Trophoblast cell (in vitro differentiated cells and primary cell): ENCODE data around the gene GSS.

Source experiments
- DNase-seq, 2 donors: peaks; one replicate each; pipeline ENCODE4 v3.0.0-alpha.2; 2016
- H2AFZ ChIP-seq: 2 replicates; pipeline ENCODE4 v1.6.1; 2013; ENCODE audit warnings: low read length, moderate library complexity, mild to moderate bottlenecking; ENCODE audit not compliant: insufficient read depth, poor library complexity
- H2AK5ac ChIP-seq: 2 replicates; pipeline ENCODE4 v1.6.1; 2013; ENCODE audit warnings: mild to moderate bottlenecking, low read length
- H2BK120ac ChIP-seq: 2 replicates; pipeline ENCODE4 v1.6.1; 2013; ENCODE audit warnings: low read length, mild to moderate bottlenecking, moderate library complexity; ENCODE audit not compliant: insufficient read depth, poor library complexity
- H2BK12ac ChIP-seq: 2 replicates; pipeline ENCODE4 v1.6.1; 2013; ENCODE audit warnings: mild to moderate bottlenecking, low read length, moderate library complexity
- H2BK5ac ChIP-seq: 2 replicates; pipeline ENCODE4 v1.6.1; 2013; ENCODE audit warnings: low read length, low read depth, moderate library complexity, mild to moderate bottlenecking; ENCODE audit not compliant: poor library complexity
- H3K14ac ChIP-seq: 2 replicates; pipeline ENCODE4 v1.6.1; 2013; ENCODE audit warnings: mild to moderate bottlenecking, low read length
- H3K18ac ChIP-seq: 2 replicates; pipeline ENCODE4 v1.6.1; 2013; ENCODE audit warnings: mild to moderate bottlenecking, low read length
- H3K23ac ChIP-seq: 2 replicates; pipeline ENCODE4 v1.6.1; 2013; ENCODE audit warnings: low read length
- H3K27ac ChIP-seq: 2 replicates; pipeline ENCODE4 v1.5.1; 2013; ENCODE audit warnings: low read depth, mild to moderate bottlenecking, inconsistent platforms, low read length, moderate library complexity
- H3K27me3 ChIP-seq: 2 replicates; pipeline ENCODE4 v1.6.1; 2013; ENCODE audit warnings: inconsistent platforms, mild to moderate bottlenecking, low read length, moderate library complexity; ENCODE audit not compliant: insufficient read depth
- H3K36me3 ChIP-seq, 2 experiments: 1 replicate in 1 of 2; 2 replicates in 1 of 2; pipeline ENCODE4 v1.6.1; 2013; ENCODE audit warnings: low read length in 2 of 2, mild to moderate bottlenecking in 2 of 2, moderate library complexity in 1 of 2; ENCODE audit not compliant: insufficient read depth in 2 of 2, control insufficient read depth in 1 of 2
- H3K4ac ChIP-seq: 2 replicates; pipeline ENCODE4 v1.6.1; 2013; ENCODE audit warnings: low read depth, mild to moderate bottlenecking, low read length, moderate library complexity
- H3K4me1 ChIP-seq, 2 experiments: 1 replicate in 1 of 2; 2 replicates in 1 of 2; pipeline ENCODE4 v1.6.1; 2013; ENCODE audit warnings: low read length in 2 of 2, mild to moderate bottlenecking in 2 of 2, moderate library complexity in 1 of 2; ENCODE audit not compliant: insufficient read depth in 2 of 2, control insufficient read depth in 1 of 2
- H3K4me2 ChIP-seq: 2 replicates; pipeline ENCODE4 v1.6.1; 2013; ENCODE audit warnings: inconsistent platforms, mild to moderate bottlenecking, low read length, moderate library complexity
- H3K4me3 ChIP-seq: 2 replicates; pipeline ENCODE4 v1.5.1; 2013; ENCODE audit warnings: mild to moderate bottlenecking, low read depth, low read length, inconsistent platforms
- H3K79me1 ChIP-seq: one replicate; pipeline ENCODE4 v1.6.1; 2013; ENCODE audit warnings: low read length
- H3K79me2 ChIP-seq: 2 replicates; pipeline ENCODE4 v1.6.1; 2013; ENCODE audit warnings: low read length, mild to moderate bottlenecking; ENCODE audit not compliant: control insufficient read depth, insufficient read depth, poor library complexity
- H3K9ac ChIP-seq: 2 replicates; pipeline ENCODE4 v1.6.1; 2013; ENCODE audit warnings: mild to moderate bottlenecking, low read length
- H3K9me3 ChIP-seq: 2 replicates; pipeline ENCODE4 v1.6.1; 2013; ENCODE audit warnings: low read depth, mild to moderate bottlenecking, control low read depth, inconsistent platforms, low read length; ENCODE audit not compliant: insufficient read depth
- H4K12ac ChIP-seq: 2 replicates; pipeline ENCODE4 v1.6.1; 2013; ENCODE audit warnings: low read depth, mild to moderate bottlenecking, low read length, moderate library complexity
- H4K8ac ChIP-seq: 2 replicates; pipeline ENCODE4 v1.6.1; 2013; ENCODE audit warnings: low read depth, mild to moderate bottlenecking, low read length, moderate library complexity
- H4K91ac ChIP-seq: one replicate; pipeline ENCODE4 v1.6.1; 2013; ENCODE audit warnings: low read depth, mild to moderate bottlenecking, low read length, moderate library complexity
- WGBS: extraction: QIAGEN DNeasy Blood & Tissue Kit; methylation state at CpG from one replicate; pipeline ENCODE4 v1.1.7; 2013; ENCODE audit warnings: missing lambda C conversion rate; ENCODE audit not compliant: insufficient read length, insufficient coverage; ENCODE audit errors: extremely low coverage; 5-methylcytosine and 5-hydroxymethylcytosine counted together

GSS gene

DNA sequence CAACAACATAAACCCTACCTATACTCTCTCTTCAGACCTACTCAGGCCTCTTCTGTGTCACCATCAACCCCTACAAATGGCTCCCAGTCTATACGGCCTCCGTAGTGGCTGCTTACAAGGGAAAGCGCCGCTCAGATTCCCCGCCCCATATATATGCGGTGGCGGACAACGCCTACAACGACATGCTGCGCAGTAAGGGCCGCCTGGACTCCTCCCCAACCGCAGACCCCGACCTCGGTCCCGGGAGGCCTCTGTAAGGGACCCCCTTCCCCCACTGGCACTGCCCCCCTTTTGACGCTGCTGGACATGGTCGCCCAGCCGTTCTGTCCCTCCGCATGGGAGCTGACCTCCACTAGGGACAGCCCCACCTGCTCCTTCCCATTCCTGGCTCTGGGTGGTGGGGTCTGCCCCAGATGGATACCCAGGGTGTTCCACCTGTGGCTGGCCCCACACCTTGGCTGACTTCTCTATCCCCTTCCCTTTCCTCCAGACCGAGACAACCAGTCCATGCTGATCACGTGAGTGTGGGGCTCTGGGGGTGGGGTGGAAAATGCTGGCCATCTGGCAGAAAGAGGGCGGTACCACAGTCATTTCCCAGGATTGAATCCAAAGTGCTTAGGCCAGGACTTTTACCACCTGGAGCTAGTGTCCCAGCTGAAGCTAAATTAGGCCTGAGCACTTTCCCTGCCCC, 25.1 kb upstream of the GSS start:
- Histone ChIP-seq H3K4me1 (peaks cover 0 to 2% of the 10 kb centered on the region in 2 experiments), H2BK12ac (no peak overlapping the region), H3K79me2 (no peaks in the 10 kb centered on the region), H2AFZ (no peak overlapping the region), H3K27me3 (no peaks in the 10 kb centered on the region), H3K23ac (no peak overlapping the region), H3K36me3 (no peaks in the 10 kb centered on the region), H3K79me1 (no peaks in the 10 kb centered on the region), H3K14ac (no peak overlapping the region), H3K9ac (no peak overlapping the region), H4K91ac (no peak overlapping the region), H4K8ac (no peak overlapping the region), H3K27ac (no peak overlapping the region), H3K9me3 (peaks cover 4% of the 10 kb centered on the region), H2BK5ac (no peak overlapping the region), H3K4ac (no peak overlapping the region), H2BK120ac (no peak overlapping the region), H3K4me2 (no peak overlapping the region), H4K12ac (no peak overlapping the region), H3K18ac (no peak overlapping the region), H2AK5ac (no peak overlapping the region), H3K4me3 (no peak overlapping the region)
- no peak for DNase-seq
- WGBS = no CpG with 5 or more reads among the region's 22 CpGs

DNA sequence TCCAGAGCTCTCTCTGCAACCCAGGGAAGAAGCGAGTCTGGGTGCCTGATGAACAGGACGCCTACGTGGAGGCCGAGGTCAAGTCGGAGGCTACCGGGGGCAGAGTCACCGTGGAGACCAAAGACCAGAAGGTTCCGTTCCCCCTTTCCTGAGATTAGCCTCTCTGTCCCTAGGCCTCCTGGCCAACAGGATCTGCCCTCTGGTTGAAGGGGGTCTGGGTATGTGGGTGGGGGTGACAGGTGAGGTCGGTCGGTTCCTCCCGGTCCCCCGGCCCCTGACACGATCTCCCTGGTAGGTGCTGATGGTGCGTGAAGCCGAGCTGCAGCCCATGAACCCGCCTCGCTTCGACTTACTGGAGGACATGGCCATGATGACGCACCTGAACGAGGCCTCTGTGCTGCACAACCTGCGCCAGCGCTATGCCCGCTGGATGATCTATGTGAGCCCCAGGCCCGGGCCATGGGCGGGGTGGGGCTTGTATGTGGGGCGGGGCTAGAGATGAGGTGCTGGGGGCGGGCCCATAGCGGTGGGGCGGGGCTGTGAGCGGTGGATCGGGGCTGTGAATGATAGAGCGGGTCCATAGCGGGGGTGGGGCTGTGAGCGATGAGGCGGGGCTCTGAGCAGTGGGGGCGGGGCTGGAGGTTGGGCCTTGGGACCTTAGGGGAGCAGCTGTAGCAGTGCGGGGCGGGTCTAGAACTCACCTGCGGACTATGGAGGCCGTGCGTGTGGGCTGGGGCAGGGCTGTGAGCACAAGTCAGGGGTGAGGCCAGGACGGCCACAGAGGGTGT, 24.0 kb upstream of the GSS start:
- Histone ChIP-seq H3K36me3 (no peaks in the 10 kb centered on the region), H3K27ac (no peak overlapping the region), H2BK12ac (no peak overlapping the region), H3K9ac (no peak overlapping the region), H3K18ac (no peak overlapping the region), H3K9me3 (peaks cover 4% of the 10 kb centered on the region), H4K8ac (no peak overlapping the region), H2BK5ac (no peak overlapping the region), H4K12ac (no peak overlapping the region), H2AFZ (no peak overlapping the region), H3K4ac (no peak overlapping the region), H3K4me3 (no peak overlapping the region), H3K79me1 (no peaks in the 10 kb centered on the region), H2BK120ac (no peak overlapping the region), H4K91ac (no peak overlapping the region), H3K79me2 (no peaks in the 10 kb centered on the region), H3K23ac (no peak overlapping the region), H3K27me3 (no peaks in the 10 kb centered on the region), H3K4me2 (no peak overlapping the region), H3K14ac (no peak overlapping the region), H3K4me1 (peaks cover 0 to 2% of the 10 kb centered on the region in 2 experiments), H2AK5ac (no peak overlapping the region)
- no peak for DNase-seq
- WGBS = no CpG with 5 or more reads among the region's 42 CpGs

DNA sequence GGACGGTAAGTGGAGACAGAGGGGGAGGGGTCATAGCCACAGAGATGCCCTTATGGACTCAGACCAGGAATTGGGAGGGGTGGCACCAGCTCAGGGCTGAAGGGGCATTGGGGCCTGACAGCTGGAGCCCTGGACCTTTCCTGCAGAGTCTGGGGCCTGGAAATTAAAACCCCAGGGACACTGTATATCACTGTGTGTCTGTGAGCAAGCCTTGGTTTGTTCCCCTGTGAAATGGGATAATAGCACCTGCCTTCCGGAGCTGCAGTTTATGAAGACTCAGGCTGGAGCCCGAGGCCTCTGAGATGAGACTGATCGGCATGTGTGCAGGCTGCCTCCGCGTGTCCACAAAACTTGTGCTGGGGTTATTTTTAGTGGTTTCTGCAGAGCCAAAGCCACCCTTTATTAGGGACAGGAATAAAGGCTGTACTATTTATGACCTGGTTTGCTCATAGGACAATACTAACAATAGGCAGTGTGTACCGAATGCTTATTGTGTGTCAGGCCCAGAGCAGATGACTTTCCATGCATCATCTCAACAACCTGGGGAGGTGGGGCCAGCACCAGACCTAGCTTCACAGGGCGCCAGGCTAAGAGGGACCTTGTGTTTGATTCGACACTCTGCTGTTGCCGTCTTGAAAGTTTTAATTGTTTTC, 22.6 kb upstream of the GSS start:
- Histone ChIP-seq H3K36me3 (no peaks in the 10 kb centered on the region), H3K4ac (no peak overlapping the region), H3K18ac (no peak overlapping the region), H2BK12ac (no peak overlapping the region), H3K79me1 (no peaks in the 10 kb centered on the region), H2AFZ (no peak overlapping the region), H3K23ac (no peak overlapping the region), H3K14ac (no peak overlapping the region), H2BK5ac (no peak overlapping the region), H4K91ac (no peak overlapping the region), H3K4me2 (no peak overlapping the region), H3K4me1 (peaks cover 0 to 2% of the 10 kb centered on the region in 2 experiments), H3K27me3 (no peaks in the 10 kb centered on the region), H3K4me3 (no peak overlapping the region), H2AK5ac (no peak overlapping the region), H3K79me2 (no peaks in the 10 kb centered on the region), H4K8ac (no peak overlapping the region), H4K12ac (no peak overlapping the region), H3K27ac (no peak overlapping the region), H3K9ac (no peak overlapping the region), H2BK120ac (no peak overlapping the region), H3K9me3 (peaks cover 4% of the 10 kb centered on the region)
- no CpG with 5 or more reads among the region's 10 CpGs for WGBS
- DNase-seq = no peak

DNA sequence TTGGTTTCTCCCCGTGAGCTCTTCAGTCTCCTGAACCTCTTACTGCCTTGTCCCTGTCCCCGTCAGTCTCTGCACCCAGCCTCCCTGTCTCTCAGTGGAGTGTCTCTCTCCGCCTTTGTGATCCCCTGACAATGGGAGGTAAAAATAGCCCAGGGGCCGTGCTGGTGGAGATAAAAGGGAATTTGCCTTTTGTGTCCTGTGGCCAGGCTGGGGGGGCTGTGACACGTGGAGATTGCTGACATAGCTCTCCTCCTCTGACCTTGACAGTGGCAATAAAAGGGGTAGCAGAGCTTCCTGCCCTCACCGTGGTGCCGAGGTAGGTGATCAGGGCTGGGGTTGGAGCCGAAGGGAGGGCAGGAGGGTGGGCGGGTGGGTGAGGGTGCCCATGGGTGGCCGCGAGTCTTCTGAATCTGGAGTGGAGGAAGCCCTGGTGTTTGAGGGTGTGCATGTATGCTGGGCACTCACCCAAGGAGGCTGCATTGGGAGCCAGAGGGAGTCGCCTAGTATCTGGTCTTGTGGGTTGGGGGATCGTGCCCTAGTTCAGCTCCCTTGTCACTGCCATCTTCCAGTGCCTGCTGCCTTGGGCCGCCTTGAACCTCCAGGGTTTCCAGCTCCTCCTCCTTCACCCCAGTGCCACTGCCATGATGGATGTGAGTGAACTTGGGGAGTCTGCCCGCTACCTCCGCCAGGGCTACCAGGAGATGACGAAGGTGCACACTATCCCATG, 21.9 kb upstream of the GSS start:
- Histone ChIP-seq H3K9me3 (peaks cover 4% of the 10 kb centered on the region), H3K79me2 (no peaks in the 10 kb centered on the region), H4K8ac (no peak overlapping the region), H2BK5ac (no peak overlapping the region), H3K27me3 (no peaks in the 10 kb centered on the region), H4K12ac (no peak overlapping the region), H3K79me1 (no peaks in the 10 kb centered on the region), H4K91ac (no peak overlapping the region), H2AK5ac (no peak overlapping the region), H3K23ac (no peak overlapping the region), H3K4ac (no peak overlapping the region), H3K4me2 (no peak overlapping the region), H2AFZ (no peak overlapping the region), H3K14ac (no peak overlapping the region), H3K4me3 (no peak overlapping the region), H3K27ac (no peak overlapping the region), H3K9ac (no peak overlapping the region), H2BK120ac (no peak overlapping the region), H3K36me3 (no peaks in the 10 kb centered on the region), H3K18ac (no peak overlapping the region), H3K4me1 (peaks cover 0 to 2% of the 10 kb centered on the region in 2 experiments), H2BK12ac (no peak overlapping the region)
- DNase-seq = no peak
- WGBS = no CpG with 5 or more reads among the region's 17 CpGs
